GM23248 (cell line): ENCODE data around the gene TOMM22. TPM values are rescaled to one million over a fixed set of nuclear protein-coding genes. Genes with fewer than 3 reads are reported as not detected.
A peak's percentile ranks its signal among the peaks of the same experiment; 100 is the strongest.

Source experiments
- DNase-seq: peaks from one replicate; pipeline ENCODE4 v3.0.0-alpha.2; 2015
- H2AFZ ChIP-seq: fragments of 200-600 bp; sonication (generic); 2 replicates; pipeline ENCODE4 v1.6.1; 2016; ENCODE audit warnings: antibody characterized with exemption
- H3F3A ChIP-seq: fragments of 200-600 bp; sonication (generic); 2 replicates; pipeline ENCODE4 v1.6.1; 2016; ENCODE audit warnings: mild to moderate bottlenecking, antibody characterized with exemption, mixed run types; ENCODE audit not compliant: insufficient read depth
- H3K27ac ChIP-seq: fragments of 200-600 bp; sonication (generic); 2 replicates; pipeline ENCODE4 v1.5.1; 2016; ENCODE audit warnings: mild to moderate bottlenecking
- H3K27me3 ChIP-seq: fragments of 200-600 bp; sonication (generic); replicated peaks from 2 replicates; pipeline ENCODE4 v1.6.1; 2016; ENCODE audit warnings: mild to moderate bottlenecking; ENCODE audit not compliant: insufficient read depth
- H3K36me3 ChIP-seq: fragments of 200-600 bp; sonication (generic); 2 replicates; pipeline ENCODE4 v1.6.1; 2016; ENCODE audit warnings: low read depth, mild to moderate bottlenecking
- H3K4me1 ChIP-seq: fragments of 200-600 bp; sonication (generic); 2 replicates; pipeline ENCODE4 v1.6.1; 2016; ENCODE audit warnings: mild to moderate bottlenecking; ENCODE audit not compliant: insufficient read depth
- H3K4me2 ChIP-seq: fragments of 200-600 bp; sonication (generic); one replicate; pipeline ENCODE4 v1.6.1; 2016; ENCODE audit warnings: mild to moderate bottlenecking; ENCODE audit not compliant: unreplicated experiment
- H3K4me3 ChIP-seq: fragments of 200-600 bp; sonication (generic); 2 replicates; pipeline ENCODE4 v1.5.1; 2016; ENCODE audit warnings: mild to moderate bottlenecking
- H3K79me2 ChIP-seq: fragments of 200-600 bp; sonication (generic); 2 replicates; pipeline ENCODE4 v1.6.1; 2016; ENCODE audit warnings: mild to moderate bottlenecking; ENCODE audit not compliant: insufficient read depth
- H3K9ac ChIP-seq: fragments of 200-600 bp; sonication (generic); 2 replicates; pipeline ENCODE4 v1.6.1; 2016; ENCODE audit warnings: mild to moderate bottlenecking
- H3K9me2 ChIP-seq: fragments of 200-600 bp; sonication (generic); 2 replicates; pipeline ENCODE4 v1.6.1; 2016; ENCODE audit warnings: mixed run types, mild to moderate bottlenecking, moderate library complexity; ENCODE audit not compliant: insufficient read depth
- H3K9me3 ChIP-seq: fragments of 200-600 bp; sonication (generic); one replicate; pipeline ENCODE4 v1.6.1; 2017; ENCODE audit warnings: low read depth
- H4K20me1 ChIP-seq: fragments of 200-600 bp; sonication (generic); 2 replicates; pipeline ENCODE4 v1.6.0; 2016; ENCODE audit not compliant: insufficient read depth
- EZH2 ChIP-seq: fragments of 200-600 bp; sonication (generic); IDR thresholded peaks from 2 replicates; pipeline ENCODE4 v1.6.1; 2018; ENCODE audit warnings: antibody characterized with exemption, mild to moderate bottlenecking; ENCODE audit not compliant: insufficient read depth, poor library complexity, severe bottlenecking
- EZH2phosphoT487 ChIP-seq: fragments of 200-600 bp; sonication (generic); IDR thresholded peaks from 2 replicates; pipeline ENCODE4 v1.6.1; 2018; ENCODE audit warnings: antibody characterized with exemption, moderate library complexity, mild to moderate bottlenecking, low read depth; ENCODE audit not compliant: insufficient read depth
- WGBS, 2 experiments: methylation state at CpG; one replicate each; pipeline ENCODE4 v1.1.6; 2015 to 2017; ENCODE audit warnings: low lambda C conversion rate in 2 of 2, low coverage in 1 of 2; ENCODE audit errors: missing lambda C conversion rate in 2 of 2; 5-methylcytosine and 5-hydroxymethylcytosine counted together
- in situ Hi-C: fragments of 300-500 bp; cut with MboI; formaldehyde crosslinking; loops from 2 replicates; pipeline ENCODE4 v1.15.0; 2020
- polyA plus RNA-seq: library from polyadenylated mRNA; unstranded; fragments of >200 nt; fragmentation: Nextera tagmentation; extraction: Ambion mirVana; gene quantifications from 2 replicates; pipeline ENCODE4 v1.2.1, GENCODE V29; 2016
- total RNA-seq: library from RNA; depleted of rRNA; stranded (reverse); fragments of >200 nt; shearing (Covaris generic); gene quantifications from 2 replicates; pipeline ENCODE4 v1.2.3, GENCODE V29; 2014; rRNA removed

The TOMM22 gene
- total and polyA plus RNA-seq, 2 experiments from 2014 or later = 48.9 to 92.0 TPM

DNA sequence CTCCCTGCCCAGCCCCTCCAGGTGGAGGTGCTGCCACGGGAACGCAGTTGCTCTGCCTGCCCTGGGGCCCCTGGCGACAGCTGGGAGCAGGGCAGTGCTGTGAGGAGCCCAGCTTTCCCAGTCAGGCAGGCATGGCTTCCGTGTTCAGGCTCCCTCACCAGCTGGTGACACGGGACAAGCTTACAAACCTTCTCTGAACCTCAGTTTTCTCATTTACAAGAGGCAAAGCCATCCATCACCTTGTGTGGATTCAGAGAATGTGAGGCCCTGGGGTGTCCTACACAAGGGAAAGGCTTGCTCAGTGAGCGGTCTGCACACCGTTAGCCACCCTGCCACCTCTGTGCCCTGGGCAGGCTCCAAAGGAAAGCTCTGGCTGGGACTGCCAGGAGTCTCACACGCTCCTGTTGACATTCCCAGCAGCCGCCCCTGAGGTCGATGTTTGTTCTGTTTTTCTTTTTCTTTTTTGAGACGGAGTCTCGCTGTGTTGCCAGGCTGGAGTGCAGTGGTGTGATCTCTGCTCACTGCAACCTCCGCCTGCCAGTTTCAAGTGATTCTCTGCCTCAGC, 50.6 kb downstream of the TOMM22 start:
- H3K79me2 ChIP-seq = no peaks in the 10 kb centered on the region
- no peaks in the 10 kb centered on the region for H3K9me2 ChIP-seq
- H3K9ac ChIP-seq = no peak overlapping the region
- in situ Hi-C loops = no loop called here
- no peak for DNase-seq
- peaks cover under 1% of the 10 kb centered on the region; the same call in 1 of the 2 replicates for H3K4me1 ChIP-seq
- no peak overlapping the region for H3K4me2 ChIP-seq
- no peak overlapping the region for H3K27ac ChIP-seq
- no peak overlapping the region for H3K4me3 ChIP-seq
- TF ChIP-seq EZH2phosphoT487 (no peak), EZH2 (no peak)
- H3K27me3 ChIP-seq = no peaks in the 10 kb centered on the region
- H3K36me3 ChIP-seq = peaks cover 10% of the 10 kb centered on the region; the same call in 1 of the 2 replicates
- peaks cover 13% of the 10 kb centered on the region for H3F3A ChIP-seq
- no peaks in the 10 kb centered on the region for H4K20me1 ChIP-seq
- no peaks in the 10 kb centered on the region for H3K9me3 ChIP-seq
- 63 to 70% methylated on average over 13 of the region's 13 CpGs for WGBS, 2 experiments
- no peak overlapping the region for H2AFZ ChIP-seq

DNA sequence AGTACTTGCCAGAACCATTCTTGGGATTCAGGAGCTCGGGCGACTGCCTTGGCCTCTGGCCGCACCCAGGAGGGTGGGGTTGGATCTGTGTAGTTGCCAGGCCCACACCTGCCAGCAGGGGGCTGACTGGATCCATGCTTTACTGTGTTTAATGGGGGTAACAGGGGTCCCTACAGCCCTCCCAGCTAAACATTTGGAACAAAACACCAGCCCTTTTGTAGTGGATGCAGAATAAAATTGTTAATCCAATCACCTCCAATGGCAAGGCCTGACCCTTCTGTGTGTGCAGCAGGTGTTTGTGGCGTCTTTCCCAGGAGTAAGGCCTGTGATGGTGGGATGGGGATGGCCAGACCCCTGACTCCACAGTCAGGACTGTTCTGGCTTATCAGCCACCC, 51.6 kb downstream of the TOMM22 start:
- Histone ChIP-seq H3K36me3 (peaks cover 10% of the 10 kb centered on the region; the same call in 1 of the 2 replicates), H3F3A (peaks cover 13% of the 10 kb centered on the region), H3K27ac (no peak overlapping the region), H3K4me3 (no peak overlapping the region), H3K9ac (no peak overlapping the region), H3K9me3 (no peaks in the 10 kb centered on the region), H2AFZ (no peak overlapping the region), H3K9me2 (no peaks in the 10 kb centered on the region), H3K4me1 (peaks cover 4% of the 10 kb centered on the region), H3K27me3 (no peaks in the 10 kb centered on the region), H3K79me2 (no peaks in the 10 kb centered on the region), H3K4me2 (no peak overlapping the region), H4K20me1 (no peaks in the 10 kb centered on the region)
- DNase-seq = peak; percentile 48
- in situ Hi-C loops = no loop called here
- 66 to 67% methylated on average over 4 of the region's 4 CpGs for WGBS, 2 experiments
- TF ChIP-seq EZH2phosphoT487 (no peak), EZH2 (no peak)

DNA sequence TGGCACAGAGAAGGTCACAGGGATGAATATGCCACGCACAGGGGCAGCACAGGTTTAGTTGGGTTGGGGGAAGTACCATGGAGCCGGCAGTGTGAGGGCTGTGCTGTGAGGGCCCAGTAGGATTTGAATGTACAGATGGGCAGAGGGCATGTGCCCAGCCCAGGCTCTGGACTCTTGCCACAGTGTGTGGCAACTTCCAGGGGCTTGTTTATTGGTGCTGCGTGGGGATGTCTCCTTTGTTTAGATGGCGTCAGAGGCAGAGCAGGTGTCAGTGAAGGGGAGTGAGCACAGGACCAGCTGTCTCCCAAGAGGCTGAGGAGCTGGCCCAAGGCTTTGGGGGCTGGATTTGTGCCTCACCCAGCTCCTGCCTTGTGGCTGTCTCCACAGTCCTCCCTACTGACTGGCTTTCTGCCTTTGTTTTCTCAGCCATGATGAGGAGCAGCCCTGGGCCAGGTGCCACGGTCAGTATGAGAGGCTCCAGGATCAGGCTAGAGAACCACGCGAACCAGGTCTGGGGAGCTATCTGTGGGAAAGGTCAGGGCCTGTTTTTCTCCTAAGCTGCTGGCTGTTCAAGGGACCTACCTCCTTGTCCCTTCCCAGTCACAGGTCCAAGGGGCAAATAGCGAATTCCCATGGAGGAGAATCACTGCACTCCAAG, 52.1 kb downstream of the TOMM22 start:
- Histone ChIP-seq H3K9me2 (no peaks in the 10 kb centered on the region), H3K4me3 (no peak overlapping the region), H3K9ac (no peak overlapping the region), H3K36me3 (peaks cover 12% of the 10 kb centered on the region; the same call in 1 of the 2 replicates), H2AFZ (no peak overlapping the region), H3K4me1 (peaks cover 4% of the 10 kb centered on the region), H3F3A (peaks cover 13% of the 10 kb centered on the region), H4K20me1 (no peaks in the 10 kb centered on the region), H3K9me3 (no peaks in the 10 kb centered on the region), H3K79me2 (no peaks in the 10 kb centered on the region), H3K27ac (no peak overlapping the region), H3K27me3 (no peaks in the 10 kb centered on the region), H3K4me2 (no peak overlapping the region)
- peak; percentile 32 for DNase-seq
- 53 to 61% methylated on average over 8 of the region's 8 CpGs for WGBS, 2 experiments
- TF ChIP-seq EZH2phosphoT487 (no peak), EZH2 (no peak)
- in situ Hi-C loops = no loop called here

DNA sequence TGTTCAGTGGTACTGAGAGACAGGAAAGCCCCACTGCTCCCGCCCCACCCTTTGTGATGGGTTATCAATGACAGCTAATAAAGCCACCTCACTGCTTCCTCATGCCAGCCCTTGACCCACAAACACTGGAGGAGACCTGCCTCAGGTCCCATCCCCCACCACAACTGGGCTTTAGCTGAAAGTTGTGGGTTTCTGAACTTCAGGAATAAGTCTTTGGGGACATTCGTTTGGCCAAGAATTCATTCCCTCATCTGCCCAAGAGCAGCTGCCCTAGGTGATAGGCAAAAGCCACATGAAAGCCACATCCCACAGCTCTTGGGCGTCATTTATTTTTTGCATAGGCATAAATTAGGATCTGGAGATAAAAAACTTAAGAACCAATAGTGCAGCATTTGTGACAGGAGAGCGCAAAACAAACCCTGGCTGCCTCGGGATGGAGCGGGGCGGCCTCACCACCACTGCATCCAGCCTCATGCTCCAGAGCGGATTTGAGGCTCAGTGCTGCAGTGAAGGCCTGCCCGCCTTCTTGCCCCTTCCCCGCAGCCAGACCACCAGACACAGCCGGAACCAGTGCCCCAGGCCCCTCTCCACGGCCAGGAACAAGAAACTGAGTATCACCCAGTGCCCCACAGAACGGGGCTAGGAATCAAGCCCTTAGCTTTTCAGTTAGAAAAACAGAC, 52.8 kb downstream of the TOMM22 start:
- H3K79me2 ChIP-seq = no peaks in the 10 kb centered on the region
- H3F3A ChIP-seq = peaks cover 13% of the 10 kb centered on the region
- DNase-seq = no peak
- no peak overlapping the region for H2AFZ ChIP-seq
- peaks cover 15% of the 10 kb centered on the region; the same call in 1 of the 2 replicates for H3K36me3 ChIP-seq
- in situ Hi-C loops = no loop called here
- no peaks in the 10 kb centered on the region for H4K20me1 ChIP-seq
- no peaks in the 10 kb centered on the region for H3K9me2 ChIP-seq
- no peaks in the 10 kb centered on the region for H3K9me3 ChIP-seq
- no peak overlapping the region for H3K27ac ChIP-seq
- peaks cover 4% of the 10 kb centered on the region for H3K4me1 ChIP-seq
- no peak overlapping the region for H3K4me2 ChIP-seq
- no peak overlapping the region for H3K9ac ChIP-seq
- H3K4me3 ChIP-seq = no peak overlapping the region
- TF ChIP-seq EZH2 = no peak
- 87 to 89% methylated on average over 13 of the region's 13 CpGs for WGBS, 2 experiments
- no peaks in the 10 kb centered on the region for H3K27me3 ChIP-seq

Other genes starting within 250 kb of the TOMM22 start
- gene KCNJ4, start 226.8 kb upstream of the TOMM22 start, total RNA-seq = not detected in 2 replicates
- gene KCNJ4, start 226.8 kb upstream of the TOMM22 start, polyA plus RNA-seq = not detected in 2 replicates
- 191 and 197 TPM in 2 replicates for gene KDELR3, start 213.9 kb upstream of the TOMM22 start, total RNA-seq
- 326 and 335 TPM in 2 replicates for gene KDELR3, start 213.9 kb upstream of the TOMM22 start, polyA plus RNA-seq
- 312 and 370 TPM in 2 replicates for gene DDX17, start 175.6 kb upstream of the TOMM22 start, total RNA-seq
- gene DDX17, start 175.6 kb upstream of the TOMM22 start, polyA plus RNA-seq = 28.5 and 30.1 TPM in 2 replicates
- 3.7 and 11.8 TPM in 2 replicates for gene DMC1, start 111.8 kb upstream of the TOMM22 start, total RNA-seq
- 1.4 and 2.7 TPM in 2 replicates for gene DMC1, start 111.8 kb upstream of the TOMM22 start, polyA plus RNA-seq
- 0.13 and 2.1 TPM in 2 replicates for gene FAM227A, start 25.6 kb upstream of the TOMM22 start, total RNA-seq
- 0.65 and 0.93 TPM in 2 replicates for gene FAM227A, start 25.6 kb upstream of the TOMM22 start, polyA plus RNA-seq
- gene CBY1, start 25.3 kb upstream of the TOMM22 start, total RNA-seq = 16.2 and 24.5 TPM in 2 replicates
- gene CBY1, start 25.3 kb upstream of the TOMM22 start, polyA plus RNA-seq = 57.5 and 59.4 TPM in 2 replicates
- 47.0 and 51.2 TPM in 2 replicates for gene JOSD1, start 19.0 kb downstream of the TOMM22 start, total RNA-seq
- 5.5 and 6.6 TPM in 2 replicates for gene JOSD1, start 19.0 kb downstream of the TOMM22 start, polyA plus RNA-seq
- 20.1 and 26.9 TPM in 2 replicates for gene GTPBP1, start 24.0 kb downstream of the TOMM22 start, total RNA-seq
- gene GTPBP1, start 24.0 kb downstream of the TOMM22 start, polyA plus RNA-seq = 9.7 and 10.0 TPM in 2 replicates
- gene SUN2, start 74.0 kb downstream of the TOMM22 start, total RNA-seq = 142 and 146 TPM in 2 replicates
- 47.9 and 51.2 TPM in 2 replicates for gene SUN2, start 74.0 kb downstream of the TOMM22 start, polyA plus RNA-seq
- 11.6 and 18.9 TPM in 2 replicates for gene DNAL4, start 112.2 kb downstream of the TOMM22 start, total RNA-seq
- 14.2 and 16.7 TPM in 2 replicates for gene DNAL4, start 112.2 kb downstream of the TOMM22 start, polyA plus RNA-seq
- 2.7 and 4.2 TPM in 2 replicates for gene NPTXR, start 162.1 kb downstream of the TOMM22 start, total RNA-seq
- gene NPTXR, start 162.1 kb downstream of the TOMM22 start, polyA plus RNA-seq = 0.99 TPM in 2 replicates
- 52.1 and 52.7 TPM in 2 replicates for gene CBX6, start 190.3 kb downstream of the TOMM22 start, total RNA-seq
- 51.9 and 55.8 TPM in 2 replicates for gene CBX6, start 190.3 kb downstream of the TOMM22 start, polyA plus RNA-seq